Measurements from ENCODE around the gene SKIC8.

GRCh38 chr15:78263351-78263781 lies 36.0 kb downstream of the SKIC8 start:
- no peak for TF ChIP-seq CTCF (conservative IDR thresholded peaks at IDR 0.05; ENCODE audit: low read depth, low read length)
- TF ChIP-seq EZH2 (IDR thresholded peaks at IDR 0.05; ENCODE audit: borderline replicate concordance, low read depth, low read length, poor library complexity, severe bottlenecking): no peak

Measured in A673 (cell line).